GM21390 (cell line): Measurements from ENCODE around the gene NDUFS8.
"Not testable (repeated sequence)": the region's sequence is repeated elsewhere in the genome, so short reads cannot be mapped to it uniquely, and the experiment has no call there.

Experiments used
- ATAC-seq: cut with Tn5 transposase; IDR thresholded peaks from one replicate; pipeline ENCODE4 v1.9.1; 2021; ENCODE audit not compliant: unreplicated experiment

NDUFS8 gene

DNA sequence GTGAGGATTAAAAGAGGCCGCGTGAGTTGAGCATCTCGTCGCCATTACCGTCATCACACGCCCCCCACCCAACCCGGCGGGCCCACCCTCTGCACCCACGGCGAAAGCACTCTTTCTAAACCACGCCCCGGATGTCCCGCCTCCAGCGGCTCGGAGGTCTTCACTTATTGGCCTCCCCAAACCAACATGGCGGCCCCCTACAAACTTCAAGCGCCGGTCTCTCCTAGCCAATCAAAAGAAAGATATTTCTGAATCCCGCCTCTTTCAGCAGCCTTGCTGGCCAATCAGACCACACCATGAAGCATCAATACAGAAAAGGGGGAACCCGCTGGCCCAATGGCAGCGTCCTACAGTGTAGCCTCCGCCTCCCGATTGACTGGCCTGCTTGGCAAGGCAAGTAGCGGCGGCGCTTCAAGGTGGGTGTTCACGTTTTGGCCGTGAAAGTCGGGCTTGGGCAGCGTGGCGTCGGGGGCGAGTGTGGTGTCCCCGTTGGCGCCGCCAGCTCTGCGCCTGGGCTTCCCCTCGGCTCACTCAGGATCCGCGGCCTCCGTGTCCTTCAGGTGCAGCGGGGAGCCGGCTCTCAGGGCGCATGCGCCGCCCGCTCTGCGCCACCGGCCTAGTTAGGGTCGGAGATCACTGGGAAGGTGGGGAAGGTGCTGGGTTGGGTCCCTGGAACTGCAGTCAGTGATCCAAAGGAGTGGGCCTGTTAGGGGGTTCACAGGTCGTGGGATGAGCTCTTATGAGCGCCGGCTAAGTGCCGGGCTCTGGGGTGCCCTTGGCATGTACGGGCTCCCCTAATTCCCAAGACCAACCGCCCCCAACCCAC, at the start of gene NDUFS8:
Gene NDUFS8, plus strand, starts transcription at position 364 of the 826 bp plus-strand sequence. CDS start 1,471 bp downstream, outside the sequence.
- peak; percentile 95 for ATAC-seq

DNA sequence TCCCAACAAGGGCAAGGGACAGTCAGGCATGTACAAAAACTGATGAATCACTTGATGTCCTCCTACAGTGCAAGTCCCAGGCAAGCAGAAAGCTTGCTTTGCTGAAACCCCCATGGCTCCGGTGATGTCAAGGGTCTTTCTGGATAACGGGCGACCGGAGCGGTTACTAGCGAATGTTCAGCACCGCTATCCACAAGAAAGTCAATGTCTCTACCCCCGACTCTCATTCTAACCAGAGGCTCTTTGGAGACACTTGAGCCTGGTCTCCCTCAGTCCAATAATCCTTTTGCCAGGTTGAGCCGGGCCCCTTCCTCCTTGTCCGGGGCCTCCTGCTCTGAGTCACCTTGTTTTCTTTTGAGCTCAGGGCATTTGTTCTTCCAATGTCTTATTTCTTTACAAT, 49.3 kb upstream of the NDUFS8 start:
- ATAC-seq = not testable (repeated sequence)

DNA sequence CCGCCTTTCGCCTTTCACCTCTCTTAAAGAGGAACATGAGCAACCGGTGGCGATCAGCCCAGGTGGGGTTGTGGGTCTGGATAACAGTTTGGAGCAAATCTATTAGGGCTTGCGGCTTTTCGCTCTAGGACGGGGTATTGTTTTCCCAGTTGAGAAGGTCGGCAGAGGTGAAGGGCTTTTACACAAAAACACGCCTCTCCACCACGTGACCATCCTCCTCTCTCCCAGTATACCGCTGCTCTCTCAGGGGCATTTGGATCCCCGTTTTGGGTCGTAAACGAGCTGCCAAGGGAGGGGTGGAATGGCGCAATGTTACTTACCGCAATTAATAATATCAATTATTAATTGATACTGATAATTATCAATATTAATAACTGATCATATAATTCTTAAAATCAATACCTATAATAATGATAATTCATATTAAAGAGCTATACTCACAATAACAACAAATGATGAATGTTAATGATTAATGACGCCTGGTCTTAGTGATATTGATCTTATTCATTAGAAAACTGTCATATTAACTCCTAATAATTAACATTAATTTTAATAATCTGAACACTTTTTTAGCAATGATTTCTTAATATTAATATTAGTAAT, 48.1 kb upstream of the NDUFS8 start:
- not testable (repeated sequence) for ATAC-seq

DNA sequence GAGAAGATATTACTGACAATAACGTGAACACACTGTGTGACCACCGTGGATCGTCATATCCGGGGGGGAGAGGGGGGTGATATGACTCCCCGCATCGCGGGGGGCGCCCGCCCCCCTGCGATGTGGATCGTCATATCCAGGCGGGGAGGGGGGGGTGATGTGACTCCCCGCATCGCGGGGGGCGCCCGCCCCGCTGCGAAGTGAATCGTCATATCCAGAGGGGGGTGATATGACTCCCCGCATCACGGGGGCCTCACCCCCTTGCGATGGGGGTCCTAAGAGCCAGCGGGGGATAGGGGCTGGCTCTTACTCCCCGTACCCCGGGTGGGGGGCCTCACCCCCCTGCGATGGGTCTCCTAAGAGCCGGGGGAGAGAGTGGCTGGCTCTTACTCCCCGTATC, 46.5 kb upstream of the NDUFS8 start:
- ATAC-seq = no peak

DNA sequence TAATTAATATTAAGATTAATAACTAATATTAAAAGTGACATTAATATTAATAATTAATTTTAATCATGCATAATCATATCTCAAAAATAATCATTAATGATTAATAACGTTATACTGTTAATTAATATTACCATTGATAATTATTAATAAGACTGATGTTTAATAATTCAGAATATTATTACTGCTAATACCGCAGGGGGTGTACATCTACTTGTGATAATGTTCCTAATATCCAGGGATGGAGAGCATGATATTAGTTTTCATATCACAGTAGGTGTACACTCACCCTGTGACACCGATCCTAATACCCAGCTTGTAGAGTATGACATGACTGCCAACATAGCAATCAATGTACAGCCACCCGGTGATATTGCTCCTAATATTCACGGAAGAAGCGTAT, 45.2 kb upstream of the NDUFS8 start:
- not testable (repeated sequence) for ATAC-seq

DNA sequence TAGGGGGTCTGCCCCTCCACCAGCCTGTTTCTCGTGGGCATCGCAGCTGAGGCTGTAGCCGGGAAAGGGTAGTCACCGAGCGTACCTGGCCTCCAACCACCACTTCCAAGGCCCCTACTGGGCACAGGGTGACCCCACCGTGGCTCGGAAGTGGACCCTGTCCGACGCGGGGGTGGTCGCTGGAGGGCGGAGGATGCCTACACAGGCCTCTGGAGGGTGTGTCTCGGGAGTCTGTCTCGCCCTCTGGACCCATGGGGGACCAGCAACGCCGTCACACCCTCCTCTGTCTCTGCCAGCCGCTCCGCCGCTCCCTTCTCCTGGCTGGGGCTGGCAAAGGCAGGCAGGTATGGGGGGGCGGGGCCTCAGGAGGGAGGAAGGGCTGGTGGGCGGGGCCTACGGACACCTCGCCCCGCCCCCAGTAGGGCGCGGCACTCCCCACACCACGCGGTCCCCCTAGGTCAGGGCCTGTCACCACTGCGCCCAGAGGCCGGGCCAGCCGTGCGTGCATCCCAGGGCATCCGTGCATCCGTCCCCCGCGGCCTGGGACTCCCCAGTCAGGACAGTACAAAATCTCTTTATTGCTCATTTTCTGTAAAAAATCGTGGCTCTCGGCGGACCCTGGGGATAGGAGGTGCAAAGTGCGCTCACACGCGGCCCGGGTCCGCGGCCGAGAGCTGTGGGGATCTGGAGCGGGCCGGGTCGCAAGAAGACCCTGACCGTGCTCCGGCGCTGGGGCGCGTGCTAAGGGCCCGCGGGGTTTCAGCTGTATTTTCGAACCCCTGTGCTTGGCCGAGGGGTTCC, 39.7 kb upstream of the NDUFS8 start:
- not testable (repeated sequence) for ATAC-seq

DNA sequence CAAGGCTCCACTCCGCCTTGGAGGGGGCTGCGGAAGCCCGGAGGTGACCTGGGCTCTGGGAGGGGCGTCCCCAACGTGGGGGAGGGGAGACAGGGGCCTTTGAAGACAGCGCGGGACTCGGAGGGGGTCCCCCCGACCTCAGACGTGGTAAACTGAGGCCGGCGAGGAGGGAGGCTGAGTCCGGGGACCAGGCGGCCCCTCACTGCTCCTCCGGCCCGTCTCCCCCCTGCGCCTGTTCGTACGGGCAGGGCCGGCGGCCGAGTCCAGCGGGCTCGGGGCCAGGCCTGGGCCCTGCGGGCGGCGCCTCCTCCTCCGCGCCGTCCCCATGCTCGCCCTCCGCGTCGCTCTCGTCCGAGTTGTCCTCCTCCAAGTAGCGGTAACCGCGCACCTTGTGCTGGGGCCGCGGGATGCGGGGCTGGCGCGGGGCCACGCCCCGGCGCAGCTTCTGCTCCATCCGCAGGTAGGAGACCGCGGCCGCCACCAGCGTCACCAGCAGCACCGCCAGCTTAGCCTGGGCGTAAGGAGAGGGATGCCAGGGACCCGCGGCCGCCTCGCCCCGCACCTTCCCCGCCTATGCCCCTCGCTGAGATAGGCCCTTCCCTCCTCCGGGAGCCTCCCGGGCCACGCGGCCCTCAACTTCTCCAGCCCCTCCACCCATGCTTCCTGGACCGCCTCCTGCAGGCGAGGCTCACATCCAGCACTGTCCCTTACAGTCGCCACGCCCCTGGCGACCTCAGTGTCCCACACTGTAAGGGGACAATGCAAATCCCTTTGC, 38.9 kb upstream of the NDUFS8 start:
- ATAC-seq = not testable (repeated sequence)

DNA sequence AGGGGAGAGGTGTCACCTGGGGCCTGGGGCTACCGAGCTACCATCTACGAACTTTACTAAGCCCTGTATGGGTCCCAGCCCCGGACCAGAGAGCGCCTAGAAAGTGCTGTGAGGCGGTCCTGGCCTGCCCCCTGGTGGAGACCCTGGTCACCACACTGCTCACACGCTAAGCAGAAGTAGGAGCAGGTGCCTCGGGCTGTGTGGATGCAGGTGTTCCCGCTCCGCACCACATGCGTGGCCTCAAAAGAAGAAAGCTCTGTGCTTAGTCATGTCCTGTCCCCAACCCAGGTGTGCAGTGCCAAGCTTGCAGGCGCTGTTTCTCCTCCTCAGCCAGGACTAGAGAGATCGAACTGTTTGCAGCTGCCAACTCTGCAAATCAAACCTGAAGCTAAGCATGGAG, 36.7 kb upstream of the NDUFS8 start:
- ATAC-seq = not testable (repeated sequence)

DNA sequence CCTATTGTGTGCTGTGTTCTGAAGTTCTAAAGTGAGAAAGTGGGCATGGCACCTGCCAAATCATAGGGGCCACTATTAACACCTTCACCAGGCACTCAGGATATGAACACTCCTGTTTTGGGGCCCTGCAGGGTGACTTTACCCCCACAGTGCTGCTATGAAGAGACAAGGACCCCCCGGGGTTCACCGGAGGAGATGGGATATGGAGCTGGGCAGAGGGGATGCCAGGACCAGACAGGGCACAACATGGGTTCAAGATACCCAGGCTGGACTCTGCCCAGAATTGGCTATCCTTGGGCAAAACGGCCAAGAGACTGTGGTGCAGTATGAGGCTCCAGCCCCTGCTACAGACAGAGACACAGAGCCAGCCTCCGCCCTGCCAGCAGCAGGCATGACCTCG, 36.1 kb upstream of the NDUFS8 start:
- ATAC-seq = not testable (repeated sequence)

DNA sequence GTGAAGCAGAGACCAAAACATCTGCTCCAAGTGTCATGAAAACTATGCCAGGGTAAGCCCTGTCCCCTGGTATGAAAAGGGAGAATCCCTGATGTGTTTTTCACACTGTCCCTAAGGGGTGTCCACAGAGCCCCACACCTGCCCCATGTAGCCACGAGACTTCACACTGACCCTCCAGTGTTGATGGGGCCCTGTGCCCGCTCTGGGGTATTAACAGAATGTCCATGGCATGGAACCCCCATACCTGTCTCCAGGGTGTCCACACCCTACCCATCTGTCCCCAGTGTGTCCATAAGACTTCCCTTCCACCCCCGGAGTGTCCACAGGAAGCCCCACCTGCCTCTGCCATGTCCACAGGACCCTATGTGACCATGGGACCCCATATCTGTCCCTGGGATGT, 35.4 kb upstream of the NDUFS8 start:
- ATAC-seq = not testable (repeated sequence)

DNA sequence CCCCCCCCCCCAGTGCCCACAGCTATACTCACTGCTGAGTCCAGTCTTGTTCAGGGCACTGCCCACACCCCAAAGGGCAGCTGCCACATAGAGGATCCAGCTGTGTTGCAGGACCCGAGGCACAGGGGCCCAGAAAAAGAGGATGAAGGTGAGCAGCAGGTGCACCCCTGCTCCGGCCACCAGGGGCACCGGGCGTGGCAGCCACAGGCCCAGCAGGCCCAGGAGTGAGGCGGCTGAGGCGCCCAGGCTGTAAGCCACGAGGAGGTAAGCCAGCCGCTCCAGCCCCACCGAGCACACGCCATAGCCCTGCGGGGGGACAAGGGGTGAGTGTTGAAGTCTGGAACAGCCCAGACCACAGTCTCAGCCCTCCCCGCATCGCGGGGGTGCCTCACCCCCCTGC, 34.9 kb upstream of the NDUFS8 start:
- ATAC-seq = not testable (repeated sequence)

DNA sequence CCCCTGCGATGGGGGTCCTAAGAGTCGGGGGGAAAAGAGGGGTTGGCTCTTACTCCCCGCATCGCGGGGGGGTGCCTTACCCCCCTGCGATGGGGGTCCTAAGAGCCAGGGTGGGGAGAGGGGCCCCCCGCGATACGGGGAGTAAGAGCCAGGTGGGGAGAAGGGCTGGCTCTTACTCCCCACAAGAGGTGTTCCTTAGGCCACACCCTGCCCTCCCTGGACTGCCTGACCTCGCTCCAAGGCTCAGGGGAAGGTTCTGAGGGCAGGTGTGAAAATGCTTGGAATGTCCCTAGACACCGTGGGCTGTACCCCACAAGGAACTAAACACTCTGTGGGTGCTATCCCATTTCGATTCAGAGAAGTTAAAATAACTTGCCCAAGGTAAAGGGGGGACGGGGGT, 34.4 kb upstream of the NDUFS8 start:
- ATAC-seq = no peak

DNA sequence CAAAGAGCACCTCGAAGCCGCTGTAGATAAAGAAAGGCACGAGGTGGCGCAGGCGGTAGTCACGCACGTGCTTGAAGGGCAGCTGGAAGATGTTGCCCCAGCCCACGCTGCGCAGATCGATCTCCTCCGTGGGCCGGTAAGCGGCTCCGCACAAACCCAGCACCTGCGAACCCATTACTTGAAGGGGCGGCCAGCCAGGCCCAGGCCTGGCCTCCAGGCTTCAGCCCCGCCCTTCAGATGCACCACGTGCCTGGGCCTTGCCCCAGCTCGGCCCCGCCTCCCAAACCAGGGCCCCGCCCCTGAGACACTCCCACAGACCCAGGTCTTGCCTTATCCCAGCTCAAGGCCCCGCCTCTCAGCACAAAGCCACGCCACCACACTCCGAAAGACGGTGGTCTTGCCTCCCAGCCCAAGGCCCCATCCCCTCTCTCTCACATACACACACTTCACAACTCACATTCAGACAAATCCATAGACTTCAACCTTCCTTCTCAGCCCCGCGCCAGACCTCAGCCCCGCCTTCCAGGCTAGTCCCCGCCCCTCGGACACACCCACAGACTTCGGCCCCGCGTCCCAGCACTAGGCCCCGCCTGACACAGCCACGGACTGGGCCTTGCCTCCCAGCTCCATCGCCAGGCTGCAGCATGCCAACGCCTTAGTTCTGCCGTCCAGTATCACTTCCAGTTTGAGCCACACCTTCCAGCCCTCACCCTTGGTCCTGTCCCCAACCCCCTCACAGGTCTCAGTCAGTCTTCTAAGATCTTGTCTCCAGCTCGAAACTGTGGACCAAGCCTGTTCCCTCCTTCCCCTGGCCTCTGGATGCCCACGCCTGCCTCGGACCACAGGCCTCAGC, 33.6 kb upstream of the NDUFS8 start:
- no peak for ATAC-seq

DNA sequence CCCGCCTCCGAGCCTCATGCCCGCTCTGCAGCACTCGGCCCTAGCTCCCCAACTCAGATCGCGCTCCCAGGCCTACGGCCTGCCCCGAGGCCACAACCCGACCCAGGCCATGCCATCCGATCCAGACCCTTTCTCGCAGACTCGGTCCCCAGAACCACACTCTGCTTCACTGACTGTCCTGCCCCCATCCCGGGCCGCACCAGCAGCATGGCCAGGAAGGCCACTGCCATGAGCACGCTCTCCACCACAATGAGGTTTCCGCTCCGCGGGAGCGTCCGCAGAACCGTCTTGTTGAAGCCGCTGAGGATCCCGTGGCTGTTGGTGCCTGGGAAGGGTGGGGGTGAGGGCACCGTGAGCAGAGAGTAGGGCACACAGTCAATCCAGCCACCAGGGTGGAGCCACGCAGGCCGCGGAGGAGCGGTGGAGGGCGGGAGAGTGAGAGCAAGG, 33.0 kb upstream of the NDUFS8 start:
- no peak for ATAC-seq

DNA sequence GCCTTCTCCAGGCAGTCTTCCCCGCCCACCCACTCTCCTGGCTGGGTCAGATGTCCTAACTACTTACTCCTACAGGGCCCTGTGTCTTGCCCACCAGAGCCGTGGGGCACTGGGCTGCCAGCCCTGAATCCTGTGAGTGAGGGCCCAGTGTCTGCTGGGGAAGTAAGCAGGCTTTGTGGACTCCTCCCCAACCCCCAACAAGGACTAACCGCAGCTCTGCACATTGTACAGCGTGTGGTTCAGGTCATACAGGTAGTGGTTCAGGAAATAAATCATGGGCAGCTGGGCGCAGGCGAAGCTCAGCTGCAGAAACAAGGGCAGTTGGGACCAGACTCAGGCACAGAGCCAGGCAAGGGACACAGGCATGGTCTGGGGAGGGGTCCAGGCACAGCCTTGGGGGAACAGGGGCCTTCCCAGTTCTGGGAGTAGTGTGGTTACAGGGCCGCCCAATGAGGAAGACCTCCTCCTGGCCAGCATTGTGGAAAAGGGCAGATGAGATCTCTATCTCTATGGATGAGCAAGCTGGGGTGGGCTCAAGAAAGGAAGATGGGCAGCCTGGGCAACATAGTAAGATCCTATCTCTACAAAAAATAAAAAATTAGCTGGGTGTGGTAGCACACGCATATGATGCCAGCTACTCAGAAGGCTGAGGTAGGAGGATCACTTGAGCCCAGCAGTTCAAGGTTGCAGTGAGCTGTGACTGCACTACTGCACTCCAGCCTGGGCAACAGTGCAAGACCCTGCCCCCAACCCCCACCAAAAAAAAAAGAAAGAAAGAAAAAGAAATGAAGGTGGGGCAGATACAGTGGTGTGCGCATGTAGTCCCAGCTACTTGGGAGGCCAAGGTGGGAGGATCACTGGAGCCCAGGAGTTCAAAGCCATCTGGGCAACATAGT, 32.1 kb upstream of the NDUFS8 start:
- ATAC-seq = no peak

DNA sequence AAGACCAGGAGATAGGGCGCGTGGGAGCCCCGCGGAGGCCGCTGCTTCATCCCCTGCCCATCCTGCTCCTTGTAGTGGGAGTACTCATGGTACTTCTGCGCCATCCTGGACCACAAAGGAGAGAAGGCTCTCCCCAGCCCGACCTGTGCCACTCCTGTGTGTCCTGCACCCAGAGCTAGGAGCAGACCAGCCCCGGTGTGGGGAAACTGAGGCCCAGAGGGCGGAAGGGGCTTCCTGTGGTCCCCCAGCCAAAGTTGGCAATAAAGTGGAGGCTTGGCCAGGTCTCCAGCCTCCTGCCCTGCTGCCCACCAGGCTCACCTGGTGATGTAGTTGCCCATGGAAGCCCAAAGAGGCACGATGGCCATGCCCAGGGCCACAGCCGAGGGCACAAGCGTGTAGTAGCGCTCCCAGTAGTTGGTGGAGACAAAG, 31.3 kb upstream of the NDUFS8 start:
- ATAC-seq = no peak

DNA sequence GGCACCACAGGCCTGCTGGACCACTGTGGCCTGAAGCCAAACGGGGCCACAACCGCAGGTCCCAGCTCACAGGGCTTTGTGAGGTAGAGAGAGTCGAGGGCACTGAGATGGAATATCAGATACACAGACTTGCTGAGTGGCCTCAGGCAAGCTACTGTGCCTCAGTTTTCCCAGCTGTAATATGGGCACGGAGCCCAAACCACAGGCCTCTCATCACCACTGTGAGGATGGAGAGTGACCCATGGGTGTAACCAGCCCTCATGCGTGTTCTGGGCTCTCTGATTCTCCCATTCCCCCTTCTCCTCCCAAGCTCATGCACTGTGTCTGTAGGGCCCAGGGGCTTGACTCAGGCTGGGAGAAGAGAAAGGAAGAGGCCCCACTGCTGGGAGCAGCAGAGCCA, 30.8 kb upstream of the NDUFS8 start:
- ATAC-seq = no peak

DNA sequence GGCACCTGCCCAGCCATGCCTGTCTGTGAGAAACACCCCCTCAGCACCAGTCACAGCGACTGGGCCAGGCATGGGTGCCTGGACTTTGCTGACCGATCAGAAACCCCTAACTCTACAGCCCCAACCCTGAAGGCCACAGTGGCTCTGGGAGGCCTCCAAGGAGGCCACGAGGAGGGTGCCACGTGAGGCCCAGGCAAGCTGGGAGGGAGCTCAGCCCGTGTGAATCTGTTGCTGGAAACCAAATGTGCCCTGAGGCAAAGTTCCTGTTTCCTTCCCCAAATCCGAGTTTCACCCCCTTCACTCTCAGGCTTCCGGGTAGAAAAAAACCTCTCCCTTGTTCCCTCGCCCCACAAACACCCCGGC, 27.9 kb upstream of the NDUFS8 start:
- ATAC-seq = no peak
